Measurements from ENCODE around the gene TRABD2A. TPM values are rescaled to one million over a fixed set of nuclear protein-coding genes. Genes with fewer than 3 reads are reported as not detected.

Gene TRABD2A
- total RNA-seq, 1 experiment from 2014 or later, result 1.7 TPM

DNA sequence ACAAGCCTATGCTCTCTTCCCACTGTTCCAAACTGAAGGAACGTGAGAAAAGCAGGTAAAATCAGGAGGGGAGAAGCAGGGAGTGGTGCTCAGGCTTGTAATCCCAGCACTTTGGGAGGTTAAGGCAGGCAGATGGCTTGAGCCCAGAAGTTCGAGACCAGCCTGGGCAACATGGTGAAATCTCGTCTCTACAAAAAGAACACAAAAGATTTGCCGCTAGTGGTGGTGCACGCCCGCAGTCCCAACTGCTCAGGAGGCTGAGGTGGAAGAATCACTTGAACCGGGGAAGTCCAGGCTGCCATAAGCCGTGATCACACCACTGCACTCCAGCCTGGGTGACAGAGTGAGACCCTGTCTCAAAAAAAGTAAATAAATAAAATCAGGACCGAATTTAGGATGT, 23.3 kb upstream of the TRABD2A start:
- Histone ChIP-seq H3K79me2 (ENCODE audit: insufficient read depth, low read length) (no peaks in the 10 kb centered on the region), H2BK12ac (ENCODE audit: insufficient read length, low read depth, low read length) (no peak overlapping the region), H4K91ac (ENCODE audit: insufficient read length, low read depth, low read length) (no peak overlapping the region), H3K9me3 (ENCODE audit: control insufficient read depth, low read depth, low read length) (no peaks in the 10 kb centered on the region), H3K4me1 (ENCODE audit: insufficient read depth, low read length) (no peaks in the 10 kb centered on the region), H3K4me2 (ENCODE audit: insufficient read depth, insufficient read length, low read length) (no peak overlapping the region), H3K18ac (ENCODE audit: insufficient read length, low read depth, low read length) (no peak overlapping the region), H3K23ac (ENCODE audit: insufficient read length, low read depth, low read length) (no peak overlapping the region), H3K4ac (ENCODE audit: low read depth, low read length) (no peak overlapping the region), H2AK5ac (ENCODE audit: insufficient read length, low read length) (no peak overlapping the region), H4K8ac (replicated peaks; ENCODE audit: insufficient read length, low read depth, low read length) (no peak overlapping the region), H3K79me1 (ENCODE audit: insufficient read depth, low read depth, low read length, poor library complexity, severe bottlenecking) (no peaks in the 10 kb centered on the region), H3K14ac (ENCODE audit: insufficient read depth, low read length) (no peak overlapping the region), H2AFZ (ENCODE audit: low read length) (no peak overlapping the region), H3K56ac (ENCODE audit: insufficient read length, low read depth, low read length) (no peak overlapping the region), H3K23me2 (ENCODE audit: insufficient read length, low read depth, low read length, poor library complexity, severe bottlenecking) (peaks cover 8% of the 10 kb centered on the region), H3K27ac (ENCODE audit: insufficient read length, low read depth, low read length) (no peak overlapping the region), H3K27me3 (ENCODE audit: insufficient read depth, low read length) (peaks cover 2% of the 10 kb centered on the region; the same call in 1 of the 2 replicates), H3T11ph (ENCODE audit: low read length) (no peak overlapping the region), H2BK5ac (ENCODE audit: insufficient read length, low read length) (no peak overlapping the region), H4K5ac (ENCODE audit: insufficient read length, low read depth, low read length) (no peak overlapping the region), H2BK15ac (ENCODE audit: low read depth, low read length) (no peak overlapping the region), H2BK20ac (ENCODE audit: low read depth, low read length, poor library complexity, severe bottlenecking) (no peak overlapping the region), H4K20me1 (ENCODE audit: control insufficient read depth, insufficient read depth, insufficient read length) (no peaks in the 10 kb centered on the region), H2BK120ac (ENCODE audit: low read depth, low read length, poor library complexity, severe bottlenecking) (no peak overlapping the region), H3K9ac (ENCODE audit: extremely low read depth, insufficient read length, low read length) (no peak overlapping the region)
- no peak for TF ChIP-seq CTCF (conservative IDR thresholded peaks at IDR 0.05)
- Mint-ChIP-seq H3K4me1 (peaks cover 21 to 27% of the 10 kb centered on the region in 2 experiments), H3K27me3 (ENCODE audit: low read depth) (peaks cover 53% of the 10 kb centered on the region), H3K36me3 (ENCODE audit: insufficient read depth in 1 of 3, low read depth in 3 of 3) (peaks cover 7 to 14% (median 11%) of the 10 kb centered on the region in 3 experiments; a peak in 6 of 7 replicates), H3K27ac (no peak overlapping the region), H3K9me3 (no peaks in the 10 kb centered on the region; a peak in 3 of 5 replicates), H3K4me3 (peak overlapping the region; percentile 76 to 87)
- no CpG with 5 or more reads among the region's 9 CpGs for WGBS (ENCODE audit: extremely low coverage, insufficient read length, low lambda C conversion rate)
- DNase-seq, result no peak
